ENCODE measurements around the gene PCDHGA5.
"Not testable (repeated sequence)": the region's sequence is repeated elsewhere in the genome, so short reads cannot be mapped to it uniquely, and the experiment has no call there.

The PCDHGA5 gene

GRCh38 chr5:141373673-141374317 is 9.8 kb downstream of the PCDHGA5 start, which contains the start of gene PCDHGA6:
Gene PCDHGA6 (plus strand): TSS chr5:141373891. CDS start chr5:141374084, 193 bp downstream.
- DNase-seq (ENCODE audit: low read depth) = peak; percentile 16
- TF ChIP-seq MAX (IDR thresholded peaks at IDR 0.05; ENCODE audit: low read depth, low read length) = no peak
- TF ChIP-seq CTCF (IDR thresholded peaks at IDR 0.05; ENCODE audit: low read depth, low read length) = peak; percentile 15
- H3K4me3 ChIP-seq (ENCODE audit: low read depth, low read length) = no peak within 1 kb of the TSS

GRCh38 chr5:141374627-141375026 is 10.7 kb downstream of the PCDHGA5 start:
- TF ChIP-seq POLR2A (IDR thresholded peaks at IDR 0.05; ENCODE audit: extremely low read depth, insufficient read length) (no peak), CTCF (IDR thresholded peaks at IDR 0.05; ENCODE audit: low read depth, low read length) (no peak), MYC (IDR thresholded peaks at IDR 0.05; ENCODE audit: low read depth, low read length) (no peak), MAX (IDR thresholded peaks at IDR 0.05; ENCODE audit: low read depth, low read length) (no peak)
- no peak overlapping the region for H3K4me3 ChIP-seq (ENCODE audit: low read depth, low read length)
- no peak for DNase-seq (ENCODE audit: low read depth)

- H3K4me3 ChIP-seq (ENCODE audit: low read depth, low read length); DNase-seq (ENCODE audit: low read depth): not testable (repeated sequence)
- TF ChIP-seq CTCF (IDR thresholded peaks at IDR 0.05; ENCODE audit: low read depth, low read length) = peak; percentile 1
These were observed 11.6 kb downstream of the PCDHGA5 start for GRCh38 chr5:141375444-141376155.

GRCh38 chr5:141382469-141383294 is 18.7 kb downstream of the PCDHGA5 start, which contains the start of gene PCDHGA7:
Gene PCDHGA7 (plus strand): TSS chr5:141382742. CDS start chr5:141382900, 158 bp downstream.
- no peak within 1 kb of the TSS for H3K4me3 ChIP-seq (ENCODE audit: low read depth, low read length)
- peak; percentile 28 for DNase-seq (ENCODE audit: low read depth)
- TF ChIP-seq POLR2A (IDR thresholded peaks at IDR 0.05; ENCODE audit: extremely low read depth, insufficient read length) = no peak
- peak; percentile 18 for TF ChIP-seq CTCF (IDR thresholded peaks at IDR 0.05; ENCODE audit: low read depth, low read length)

- no peak overlapping the region for H3K4me3 ChIP-seq (ENCODE audit: low read depth, low read length)
- DNase-seq (ENCODE audit: low read depth) = no peak
- no peak for TF ChIP-seq POLR2A (IDR thresholded peaks at IDR 0.05; ENCODE audit: extremely low read depth, insufficient read length)
- no peak for TF ChIP-seq MAX (IDR thresholded peaks at IDR 0.05; ENCODE audit: low read depth, low read length)
- no peak for TF ChIP-seq CTCF (IDR thresholded peaks at IDR 0.05; ENCODE audit: low read depth, low read length)
- TF ChIP-seq MYC (IDR thresholded peaks at IDR 0.05; ENCODE audit: low read depth, low read length) = no peak
These were observed 19.4 kb downstream of the PCDHGA5 start for GRCh38 chr5:141383345-141383744.

All from NB4 (cell line).